Stimulated activated naive B cell treated with anti-CD40 and anti-IgM and Interleukin-4, amounts not matched to agents 10 μg/mL and 1 μg/mL and 100 μg/mL, for 72 hours (primary cell): Measurements from ENCODE around the gene PLCB4.

Experiments used
- ATAC-seq, 2 donors: fragments of 150-1000 bp; cut with Tn5 transposase; replicated peaks; 2 replicates each; pipeline ENCODE4 v1.10.0; 2021; ENCODE audit warnings: moderate library complexity in 1 of 2
- DNase-seq: peaks from one replicate; pipeline ENCODE4 v3.0.0; 2021
- H3K27ac Mint-ChIP-seq: one replicate; pipeline ENCODE4 v1.8.0; 2022; ENCODE audit warnings: mild to moderate bottlenecking, mixed read lengths
- H3K27me3 Mint-ChIP-seq, 2 donors: one replicate each; pipeline ENCODE4 v1.8.0; 2022; ENCODE audit warnings: mixed read lengths in 2 of 2
- H3K36me3 Mint-ChIP-seq, 2 donors: one replicate each; pipeline ENCODE4 v1.8.0; 2022; ENCODE audit warnings: mixed read lengths in 2 of 2, mild to moderate bottlenecking in 1 of 2
- H3K4me1 Mint-ChIP-seq, 2 donors: one replicate each; pipeline ENCODE4 v1.8.0; 2022; ENCODE audit warnings: mixed read lengths in 2 of 2, mild to moderate bottlenecking in 1 of 2
- H3K4me3 Mint-ChIP-seq, 2 donors: one replicate each; pipeline ENCODE4 v1.8.0; 2022; ENCODE audit warnings: mild to moderate bottlenecking in 2 of 2, mixed read lengths in 2 of 2, moderate library complexity in 1 of 2
- H3K9me3 Mint-ChIP-seq, 2 donors: one replicate each; pipeline ENCODE4 v1.8.0; 2022; ENCODE audit warnings: mixed read lengths in 2 of 2, mild to moderate bottlenecking in 1 of 2

The PLCB4 gene

DNA sequence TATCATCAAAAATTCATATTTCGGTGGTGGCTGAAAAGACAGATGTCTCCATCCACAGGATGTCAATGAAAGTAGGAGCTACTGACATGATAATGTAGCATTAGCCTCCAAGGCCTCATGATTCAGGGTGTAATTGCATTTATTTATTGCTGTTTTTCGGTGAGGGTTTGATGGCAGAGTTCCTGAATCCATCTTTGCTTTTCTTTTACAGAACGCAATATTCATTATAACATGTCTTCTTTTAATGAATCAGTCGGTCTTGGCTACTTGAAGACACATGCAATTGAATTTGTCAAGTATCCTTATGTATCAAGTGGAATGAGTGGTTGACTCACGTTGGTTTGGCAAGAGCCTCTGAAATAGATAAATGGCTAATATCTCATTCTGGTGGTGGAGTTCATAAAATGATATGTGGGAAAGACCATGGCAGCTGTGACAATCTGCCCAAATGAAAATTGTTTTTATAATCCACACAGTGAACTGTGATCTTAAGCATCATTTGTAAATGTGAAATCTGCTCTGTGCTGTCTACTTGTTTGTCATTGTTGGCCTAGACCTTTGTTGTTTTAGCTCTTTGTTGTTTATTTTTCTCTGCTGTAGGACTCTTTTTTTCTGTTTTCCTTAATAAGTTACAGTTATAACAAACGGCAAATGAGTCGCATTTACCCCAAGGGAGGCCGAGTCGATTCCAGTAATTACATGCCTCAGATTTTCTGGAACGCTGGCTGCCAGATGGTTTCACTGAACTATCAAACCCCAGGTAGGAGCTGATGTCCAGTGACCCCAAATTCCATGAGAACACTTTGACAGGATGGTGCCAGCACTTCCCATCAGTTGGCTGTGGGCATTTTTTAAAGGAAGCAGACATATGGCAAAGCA lies 339.8 kb downstream of the PLCB4 start:
- Mint-ChIP-seq H3K4me1 (peaks cover 18 to 35% of the 10 kb centered on the region in 2 donors), H3K36me3 (no peaks in the 10 kb centered on the region), H3K27ac (no peak overlapping the region), H3K4me3 (no peak overlapping the region), H3K27me3 (no peaks in the 10 kb centered on the region), H3K9me3 (no peaks in the 10 kb centered on the region)
- ATAC-seq (no peak), DNase-seq (no peak)

DNA sequence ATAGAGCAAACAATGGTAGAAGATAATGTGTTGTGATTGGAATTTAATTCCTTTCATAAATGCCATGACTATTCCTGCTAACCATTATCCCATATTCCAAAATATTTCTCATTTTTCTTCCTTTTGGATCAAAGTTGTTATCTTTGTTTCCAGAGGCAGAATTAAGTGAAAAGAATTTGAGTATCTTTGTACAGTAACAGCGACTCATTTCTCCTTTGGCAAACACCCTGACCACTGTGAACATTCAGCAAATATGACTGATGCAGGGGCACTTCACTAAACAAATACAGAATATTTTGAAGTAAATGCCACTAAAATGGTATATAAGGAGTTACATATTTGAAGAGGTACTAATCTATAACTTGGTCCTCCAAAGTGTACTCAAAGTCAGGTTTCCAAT lies 340.5 kb downstream of the PLCB4 start:
- H3K4me3 Mint-ChIP-seq = no peak overlapping the region

DNA sequence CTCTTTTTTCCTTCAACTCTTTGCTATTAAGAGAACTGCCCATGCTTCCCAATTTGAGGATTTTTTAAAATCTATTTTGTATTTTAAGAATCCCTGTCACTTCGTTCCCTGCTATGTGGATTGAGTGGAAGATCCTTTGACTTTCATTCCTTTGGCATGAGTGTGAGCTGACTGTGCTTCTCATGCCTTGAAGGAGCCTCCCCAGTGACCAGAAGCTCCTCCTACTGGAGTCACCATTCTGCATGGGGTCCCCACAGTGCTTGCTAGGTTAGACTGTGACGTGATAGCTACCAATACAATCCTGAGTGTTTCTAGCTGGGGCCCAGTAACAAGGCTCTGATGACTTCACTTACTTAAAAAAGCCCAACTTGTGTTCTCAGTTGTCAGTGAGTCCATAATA lies 341.1 kb downstream of the PLCB4 start:
- Mint-ChIP-seq H3K27ac (no peak overlapping the region), H3K9me3 (no peaks in the 10 kb centered on the region), H3K36me3 (no peaks in the 10 kb centered on the region), H3K4me3 (no peak overlapping the region), H3K27me3 (no peaks in the 10 kb centered on the region), H3K4me1 (peaks cover 21 to 46% of the 10 kb centered on the region in 2 donors)
- DNase-seq (no peak), ATAC-seq (no peak)

More for the DNA sequence above, 340.5 kb downstream of the PLCB4 start:
- H3K27ac Mint-ChIP-seq = no peak overlapping the region
- H3K36me3 Mint-ChIP-seq = no peaks in the 10 kb centered on the region
- no peak for DNase-seq
- no peak for ATAC-seq
- no peaks in the 10 kb centered on the region for H3K27me3 Mint-ChIP-seq
- no peaks in the 10 kb centered on the region for H3K9me3 Mint-ChIP-seq
- H3K4me1 Mint-ChIP-seq = peaks cover 19 to 42% of the 10 kb centered on the region in 2 donors

DNA sequence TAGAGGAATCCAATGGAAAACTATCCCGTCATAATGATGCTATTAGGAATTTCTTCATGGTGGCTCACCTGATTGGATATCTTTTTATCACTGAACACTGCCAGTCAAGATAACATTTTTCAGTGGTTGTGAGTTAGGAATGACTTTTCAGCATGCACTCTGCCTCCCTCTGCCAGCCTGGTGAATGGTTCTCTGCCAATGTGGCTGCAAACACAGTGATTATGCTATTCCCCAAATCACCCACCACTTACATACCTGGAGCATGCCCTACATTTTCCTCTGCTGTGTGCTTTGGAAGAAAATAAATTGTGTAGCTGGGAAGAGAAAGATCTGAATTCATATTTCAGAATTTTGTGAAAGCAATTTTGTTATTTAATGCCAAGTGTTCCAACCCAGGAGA lies 342.9 kb downstream of the PLCB4 start:
- H3K36me3 Mint-ChIP-seq = no peaks in the 10 kb centered on the region
- peaks cover 21 to 46% of the 10 kb centered on the region in 2 donors for H3K4me1 Mint-ChIP-seq
- DNase-seq = no peak
- H3K9me3 Mint-ChIP-seq = no peaks in the 10 kb centered on the region
- peak overlapping the region; percentile 20 for H3K27ac Mint-ChIP-seq
- H3K27me3 Mint-ChIP-seq = no peaks in the 10 kb centered on the region
- peak overlapping the region; percentile 32 to 82 for H3K4me3 Mint-ChIP-seq
- no peak for ATAC-seq

DNA sequence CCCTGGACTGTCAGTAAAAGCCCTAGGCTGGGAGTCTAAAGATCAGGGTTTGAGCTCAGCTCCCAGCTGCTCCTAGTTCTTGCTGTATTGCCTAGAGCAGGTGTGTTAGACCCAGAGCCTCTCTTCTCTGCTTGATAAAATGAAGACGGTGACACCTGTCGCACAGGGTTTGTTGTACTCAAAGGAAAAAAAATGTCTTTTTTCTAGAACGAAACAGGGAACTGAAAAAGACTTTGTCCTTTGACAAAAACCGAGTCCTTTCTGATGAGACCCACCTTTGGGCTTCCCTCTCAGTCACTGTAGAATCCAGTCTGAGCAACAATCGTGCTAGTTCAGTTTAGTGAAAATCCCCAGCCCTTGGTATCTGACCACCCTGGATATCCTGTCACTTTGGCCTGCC lies 343.4 kb downstream of the PLCB4 start:
- Mint-ChIP-seq H3K36me3 (no peaks in the 10 kb centered on the region), H3K4me1 (peaks cover 21 to 46% of the 10 kb centered on the region in 2 donors), H3K27me3 (no peaks in the 10 kb centered on the region), H3K9me3 (no peaks in the 10 kb centered on the region), H3K4me3 (peak overlapping the region; percentile 50 to 82), H3K27ac (peak overlapping the region; percentile 54)
- ATAC-seq (peak; percentile 85 to 91), DNase-seq (peak; percentile 24)

DNA sequence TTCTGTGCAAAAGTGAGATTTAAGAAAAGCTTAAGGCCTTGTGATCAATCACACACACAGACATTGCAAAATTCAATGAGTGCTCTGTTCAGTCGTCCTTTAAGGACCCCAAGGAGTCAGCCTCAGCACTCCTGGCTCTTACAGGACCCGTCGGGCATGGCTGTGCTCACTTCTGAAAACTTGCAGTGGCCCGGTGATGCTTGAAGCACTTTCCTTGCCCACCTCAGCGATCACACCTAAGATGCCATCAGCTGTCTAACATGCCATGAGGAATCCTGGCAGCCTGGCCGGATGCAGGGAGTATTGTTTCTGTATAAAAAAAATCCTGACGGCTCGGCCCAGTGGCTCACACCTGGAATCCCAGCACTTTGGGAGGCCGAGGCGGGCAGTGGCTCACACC lies 344.1 kb downstream of the PLCB4 start:
- no peaks in the 10 kb centered on the region for H3K36me3 Mint-ChIP-seq
- ATAC-seq (no peak), DNase-seq (no peak)
- no peak overlapping the region for H3K4me3 Mint-ChIP-seq
- H3K27me3 Mint-ChIP-seq = no peaks in the 10 kb centered on the region
- peaks cover 21 to 46% of the 10 kb centered on the region in 2 donors for H3K4me1 Mint-ChIP-seq
- H3K27ac Mint-ChIP-seq = no peak overlapping the region
- no peaks in the 10 kb centered on the region for H3K9me3 Mint-ChIP-seq

DNA sequence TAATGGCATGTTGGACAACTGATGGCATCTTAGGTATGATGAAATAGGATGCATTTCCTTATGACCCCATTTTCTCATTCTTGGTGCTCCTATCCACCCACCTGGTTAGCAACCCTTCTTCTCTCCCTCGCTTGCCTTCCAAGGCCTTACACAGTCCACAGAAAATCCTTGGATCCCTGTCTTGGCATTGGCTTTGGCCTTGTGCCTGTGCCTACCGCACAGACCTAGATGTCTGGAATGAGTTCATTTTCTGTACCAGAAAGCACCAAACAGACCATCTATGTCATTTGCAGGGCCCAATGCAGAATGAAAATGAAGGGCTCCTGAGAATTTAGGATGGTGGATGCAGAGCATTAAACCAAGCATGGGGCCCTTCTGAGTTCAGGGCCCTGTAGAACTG lies 346.5 kb downstream of the PLCB4 start:
- peaks cover 21 to 39% of the 10 kb centered on the region in 2 donors for H3K4me1 Mint-ChIP-seq
- ATAC-seq = no peak
- no peaks in the 10 kb centered on the region for H3K9me3 Mint-ChIP-seq
- no peaks in the 10 kb centered on the region for H3K27me3 Mint-ChIP-seq
- H3K36me3 Mint-ChIP-seq = no peaks in the 10 kb centered on the region
- no peak overlapping the region for H3K4me3 Mint-ChIP-seq
- no peak overlapping the region for H3K27ac Mint-ChIP-seq
- DNase-seq = no peak

DNA sequence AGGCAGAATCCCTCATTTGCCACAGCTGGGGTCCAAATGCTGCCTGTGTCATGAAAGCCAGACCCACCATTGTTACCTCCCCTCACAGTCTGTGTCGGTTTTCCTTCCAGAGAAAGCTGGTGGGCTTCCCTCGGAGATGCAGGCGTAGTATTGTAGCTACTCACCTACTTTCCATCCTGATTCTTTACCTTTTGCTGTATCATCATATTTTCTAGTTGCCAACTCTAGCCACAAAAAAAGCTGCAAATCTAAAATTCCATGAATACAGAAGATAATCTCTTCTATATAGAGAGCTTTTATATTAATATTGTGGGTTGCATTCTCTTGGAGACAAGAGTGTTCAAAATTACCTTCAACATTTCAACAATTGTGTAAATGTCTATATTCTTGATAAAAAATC lies 347.5 kb downstream of the PLCB4 start:
- ATAC-seq (no peak), DNase-seq (no peak)
- Mint-ChIP-seq H3K36me3 (no peaks in the 10 kb centered on the region), H3K4me1 (peaks cover 17 to 29% of the 10 kb centered on the region in 2 donors), H3K27ac (no peak overlapping the region), H3K27me3 (no peaks in the 10 kb centered on the region), H3K4me3 (no peak overlapping the region), H3K9me3 (no peaks in the 10 kb centered on the region)

DNA sequence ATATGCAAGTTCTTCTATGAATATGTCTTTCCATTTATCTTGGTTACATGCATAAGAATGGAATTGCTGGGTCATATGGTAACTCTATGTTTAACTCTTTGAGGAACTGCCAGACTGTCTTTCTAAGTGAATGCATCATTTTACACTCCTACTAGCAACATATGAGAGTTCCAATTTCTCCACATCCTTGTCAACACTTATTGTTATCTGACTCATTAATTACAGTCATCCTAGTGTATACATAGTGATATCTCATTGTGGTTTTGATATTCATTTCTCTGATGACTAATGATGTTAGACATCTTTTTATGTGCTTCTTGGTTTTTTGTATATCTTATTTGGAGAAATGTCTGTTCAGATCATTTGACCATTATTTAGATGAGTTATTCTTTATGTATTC lies 348.8 kb downstream of the PLCB4 start:
- peak; percentile 57 to 69 for ATAC-seq
- Mint-ChIP-seq H3K36me3 (no peaks in the 10 kb centered on the region), H3K4me3 (no peak overlapping the region)

DNA sequence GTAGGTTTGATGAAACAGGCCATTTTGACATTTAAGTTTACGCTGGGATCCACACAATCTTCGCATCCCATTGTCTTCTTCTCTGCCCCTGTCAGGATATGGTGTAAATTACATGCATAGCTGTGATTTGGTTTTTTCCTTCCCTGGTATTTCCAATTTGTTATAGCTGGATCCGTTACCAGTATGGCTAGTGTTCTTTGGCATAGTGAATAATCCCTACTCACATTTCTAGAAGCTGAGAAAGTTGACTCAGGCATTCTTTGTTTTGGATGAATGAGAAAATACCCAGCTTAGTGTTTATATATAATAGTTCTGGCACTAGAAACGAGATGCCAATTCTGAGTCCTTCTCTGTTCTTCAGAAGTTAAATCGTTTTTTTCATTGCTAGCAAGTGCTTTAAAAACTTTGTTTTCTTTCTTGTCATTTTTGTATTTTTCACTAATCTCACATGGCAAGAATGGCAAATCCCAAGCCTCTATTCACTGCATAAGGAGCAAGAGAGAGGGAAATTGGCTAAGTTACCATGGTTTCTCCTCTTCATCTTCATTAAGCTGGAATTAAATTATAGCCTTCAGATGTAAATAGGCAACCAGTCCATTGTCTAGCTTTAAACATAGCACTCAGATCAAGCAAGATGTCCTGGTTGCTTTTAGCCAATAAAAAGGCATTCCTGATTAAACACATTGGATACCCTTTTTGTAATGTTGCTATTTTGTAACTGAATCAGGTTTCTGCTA lies 353.6 kb downstream of the PLCB4 start:
- Mint-ChIP-seq H3K27me3 (no peaks in the 10 kb centered on the region), H3K4me3 (no peak overlapping the region), H3K36me3 (no peaks in the 10 kb centered on the region), H3K27ac (no peak overlapping the region), H3K4me1 (no peaks in the 10 kb centered on the region), H3K9me3 (no peaks in the 10 kb centered on the region)
- DNase-seq (no peak), ATAC-seq (no peak)

More for the DNA sequence above, 348.8 kb downstream of the PLCB4 start:
- DNase-seq = no peak
- H3K4me1 Mint-ChIP-seq = peaks cover 7 to 17% of the 10 kb centered on the region in 2 donors
- H3K9me3 Mint-ChIP-seq = no peaks in the 10 kb centered on the region
- no peaks in the 10 kb centered on the region for H3K27me3 Mint-ChIP-seq
- no peak overlapping the region for H3K27ac Mint-ChIP-seq

DNA sequence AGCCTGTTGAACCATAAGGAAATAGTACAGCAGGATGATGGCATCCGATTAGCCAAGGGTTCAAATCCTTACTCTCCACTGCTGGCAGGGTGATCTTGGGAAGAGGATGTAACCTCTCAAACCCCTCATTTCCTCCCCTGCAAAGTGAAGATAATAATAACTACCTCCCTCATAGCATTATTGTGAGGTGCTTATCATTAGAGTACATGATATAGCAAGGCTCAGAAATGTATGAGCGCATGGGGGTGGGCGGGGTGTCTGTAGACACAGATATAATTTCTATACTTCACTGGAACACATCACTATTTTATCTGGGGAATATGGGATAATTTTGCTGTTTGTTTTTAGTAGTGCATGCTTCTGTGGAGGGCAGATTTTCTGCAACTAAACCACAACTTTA lies 355.7 kb downstream of the PLCB4 start:
- DNase-seq = no peak
- H3K9me3 Mint-ChIP-seq = no peaks in the 10 kb centered on the region

DNA sequence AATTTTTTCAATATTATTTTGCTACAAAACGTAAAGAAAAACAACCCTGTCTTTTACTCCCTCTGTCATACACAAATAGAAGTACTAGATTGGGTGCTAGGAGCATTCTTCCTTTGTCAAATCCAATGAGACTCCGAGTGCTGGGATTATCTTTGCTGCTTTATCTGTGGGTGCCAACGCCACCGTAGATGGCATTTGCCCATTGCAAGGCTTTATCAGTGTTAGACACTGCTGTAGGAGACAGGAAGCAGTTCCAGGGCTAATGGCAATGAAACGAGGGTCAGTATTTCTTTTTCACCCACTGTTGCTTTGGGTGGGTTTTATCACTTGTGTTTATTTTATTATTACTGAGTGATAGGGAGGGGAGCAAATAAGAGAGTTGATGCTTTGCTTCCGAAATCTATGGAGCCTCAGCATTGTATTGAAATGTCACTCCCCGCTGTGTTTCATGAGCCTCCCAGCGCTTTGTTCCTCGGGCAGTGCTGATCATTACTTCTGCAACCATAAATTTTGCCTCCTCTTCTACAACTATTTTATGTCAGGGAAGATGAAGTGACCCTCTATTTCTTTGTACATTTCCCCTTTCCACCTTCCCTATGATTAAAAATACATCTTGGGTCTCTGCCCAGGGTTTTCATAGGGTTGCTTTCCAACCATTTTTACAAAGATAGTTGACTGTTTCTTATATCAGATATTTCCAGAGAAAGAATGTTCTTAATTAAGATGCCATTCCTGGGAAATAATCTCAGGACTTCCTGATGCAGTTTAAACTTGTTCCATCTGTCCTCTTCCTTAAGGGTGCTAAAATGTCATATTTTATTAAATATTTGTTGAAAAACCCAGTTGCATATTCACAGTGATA lies 358.8 kb downstream of the PLCB4 start:
- Mint-ChIP-seq H3K27ac (no peak overlapping the region), H3K36me3 (no peaks in the 10 kb centered on the region), H3K4me1 (no peaks in the 10 kb centered on the region), H3K9me3 (no peaks in the 10 kb centered on the region), H3K27me3 (no peaks in the 10 kb centered on the region), H3K4me3 (no peak overlapping the region)
- ATAC-seq (no peak), DNase-seq (no peak)

More for the DNA sequence above, 355.7 kb downstream of the PLCB4 start:
- no peak for ATAC-seq
- Mint-ChIP-seq H3K4me1 (no peaks in the 10 kb centered on the region), H3K27ac (no peak overlapping the region), H3K4me3 (no peak overlapping the region), H3K27me3 (no peaks in the 10 kb centered on the region), H3K36me3 (no peaks in the 10 kb centered on the region)

DNA sequence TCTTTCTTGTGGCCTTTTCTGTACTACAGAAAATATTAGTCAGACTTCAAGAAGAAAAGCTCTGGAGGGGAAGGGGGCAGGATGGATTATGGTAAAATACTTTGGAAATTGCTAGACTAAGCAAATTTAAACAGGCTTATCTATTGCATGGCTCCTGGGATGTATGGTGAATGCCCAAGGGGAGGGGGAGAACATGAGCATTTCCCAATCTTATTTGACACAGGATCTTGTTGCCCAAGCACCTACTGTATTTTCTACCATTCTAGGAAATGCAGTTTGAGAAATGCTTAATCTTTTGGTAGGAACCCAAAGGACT lies 359.4 kb downstream of the PLCB4 start:
- no peak for DNase-seq
- H3K27ac Mint-ChIP-seq = no peak overlapping the region
- no peak overlapping the region for H3K4me3 Mint-ChIP-seq
- H3K4me1 Mint-ChIP-seq = no peaks in the 10 kb centered on the region
- ATAC-seq = no peak
- H3K9me3 Mint-ChIP-seq = no peaks in the 10 kb centered on the region
- no peaks in the 10 kb centered on the region for H3K36me3 Mint-ChIP-seq
- H3K27me3 Mint-ChIP-seq = no peaks in the 10 kb centered on the region

DNA sequence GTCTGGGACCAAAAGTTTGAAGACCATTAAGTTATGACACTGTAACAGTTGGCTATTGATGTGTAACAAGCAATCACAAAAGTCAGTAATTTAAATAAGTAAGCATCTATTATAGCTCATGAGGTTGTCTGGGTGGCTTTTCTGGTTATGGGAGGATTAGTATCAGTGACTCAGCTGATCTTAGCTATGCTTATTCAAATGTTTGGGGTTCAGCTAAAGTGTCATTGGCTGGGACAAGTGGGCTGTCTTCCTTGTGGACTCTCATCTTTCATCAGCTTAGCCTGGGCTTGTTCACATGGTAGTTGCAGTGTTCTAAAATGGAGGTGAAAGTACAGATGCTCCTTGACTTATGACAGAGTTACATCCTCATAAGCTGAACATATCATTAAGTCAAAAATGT lies 370.9 kb downstream of the PLCB4 start:
- Mint-ChIP-seq H3K27ac (no peak overlapping the region), H3K36me3 (peaks cover 0 to 4% of the 10 kb centered on the region in 2 donors), H3K4me3 (no peak overlapping the region), H3K27me3 (peaks cover 0 to 4% of the 10 kb centered on the region in 2 donors), H3K4me1 (peaks cover 0 to 24% of the 10 kb centered on the region in 2 donors), H3K9me3 (peaks cover 8 to 12% of the 10 kb centered on the region in 2 donors)
- DNase-seq (no peak), ATAC-seq (no peak)
